ENCODE measurements around the gene TBC1D22B. TPM values are rescaled to one million over a fixed set of nuclear protein-coding genes. Genes with fewer than 3 reads are reported as not detected.

TBC1D22B gene
- total and polyA plus RNA-seq, 9 of the 15 experiments (the other 6 are each of a cell fraction or from before 2014, with no cell fraction given), result 4.8 to 24.2 (median 13.5) TPM

- FAIRE-seq, result no peak
- Histone ChIP-seq H3K9me3 (replicated peaks; ENCODE audit: control insufficient read depth, insufficient read depth, low read depth, low read length) (no peaks in the 10 kb centered on the region), H3K4me1 (replicated peaks in 1 of 2; ENCODE audit: control insufficient read depth in 2 of 2, insufficient read depth in 2 of 2, low read length in 2 of 2) (no peaks in the 10 kb centered on the region), H2AFZ (ENCODE audit: low read depth, low read length) (no peak overlapping the region), H3K27ac (ENCODE audit: extremely low read depth, low read depth, low read length) (no peak overlapping the region), H3K27me3 (ENCODE audit: control insufficient read depth in 2 of 2, insufficient read depth in 2 of 2, low read length in 2 of 2) (peaks cover 11 to 12% of the 10 kb centered on the region in 2 experiments; a peak in 3 of 5 replicates), H3K4me3 (no peak overlapping the region), H3K36me3 (ENCODE audit: control insufficient read depth, insufficient read depth, low read length) (no peaks in the 10 kb centered on the region), H3K9me1 (ENCODE audit: control insufficient read depth, insufficient read depth, low read length) (no peaks in the 10 kb centered on the region), H3K4me2 (ENCODE audit: insufficient read depth, low read length) (no peak overlapping the region), H3K79me2 (ENCODE audit: control insufficient read depth, insufficient read depth, low read length) (no peaks in the 10 kb centered on the region), H4K20me1 (replicated peaks; ENCODE audit: control insufficient read depth, insufficient read depth, low read length) (no peaks in the 10 kb centered on the region), H3K9ac (ENCODE audit: insufficient read depth in 1 of 2, low read depth in 2 of 2, low read length in 2 of 2) (no peak overlapping the region)
- DNase-seq (ENCODE audit: extremely low read depth in 1 of 4, low spot score in 3 of 4), result no peak
- intact Hi-C loops (cut with micrococcal nuclease), result no loop called here
- TF ChIP-seq HNRNPH1 (optimal IDR thresholded peaks at IDR 0.05; ENCODE audit: low read depth, low read length) (no peak), ZNF217 (CRISPR knock-in tag; IDR thresholded peaks at IDR 0.05) (no peak)
- POLR2A ChIA-PET, result interaction anchor here (0.8 kb wide), 1 partner anchor 535 kb away, joined by 3 read pairs; no protein-coding TSS in a partner anchor
- 28% methylated on average over 4 of the region's 4 CpGs for WGBS (ENCODE audit: insufficient coverage, low coverage, missing lambda C conversion rate)
- CTCF ChIA-PET (ENCODE audit: low intra/inter-chr PET ratio), result interaction anchor here (0.6 kb wide), 1 partner anchor 1453 kb away, joined by 4 read pairs; no protein-coding TSS in a partner anchor
- no TSS peak for BruUV-seq (replicated peaks)
- in situ Hi-C loops (cut with MboI), result no loop called here
- no peak for ATAC-seq
These were observed 83.0 kb downstream of the TBC1D22B start for GRCh38 chr6:37340639-37340943.

- H3K4me2 ChIP-seq (ENCODE audit: insufficient read depth, low read length), result no peak overlapping the region
- DNase-seq (ENCODE audit: extremely low read depth in 1 of 4, low spot score in 3 of 4) (no peak), ATAC-seq (peak; percentile 26; the same call in 1 of the 3 replicates), FAIRE-seq (no peak)
- no peaks in the 10 kb centered on the region for H3K9me3 ChIP-seq (replicated peaks; ENCODE audit: control insufficient read depth, insufficient read depth, low read depth, low read length)
- H3K4me3 ChIP-seq, result no peak overlapping the region
- WGBS (ENCODE audit: insufficient coverage, low coverage, missing lambda C conversion rate), result 3% methylated on average over 3 of the region's 3 CpGs
- H3K27ac ChIP-seq (ENCODE audit: extremely low read depth, low read depth, low read length), result no peak overlapping the region
- H2AFZ ChIP-seq (ENCODE audit: low read depth, low read length), result no peak overlapping the region
- CTCF ChIA-PET (ENCODE audit: low intra/inter-chr PET ratio), result no interaction called here
- no TSS peak for BruUV-seq (replicated peaks)
- no peaks in the 10 kb centered on the region for H3K4me1 ChIP-seq (replicated peaks in 1 of 2; ENCODE audit: control insufficient read depth in 2 of 2, insufficient read depth in 2 of 2, low read length in 2 of 2)
- POLR2A ChIA-PET, result interaction anchor here (1.0 kb wide), 1 partner anchor 9 kb away, joined by 3 read pairs; no protein-coding TSS in a partner anchor
- H3K9ac ChIP-seq (ENCODE audit: insufficient read depth in 1 of 2, low read depth in 2 of 2, low read length in 2 of 2), result no peak overlapping the region
- H4K20me1 ChIP-seq (replicated peaks; ENCODE audit: control insufficient read depth, insufficient read depth, low read length), result no peaks in the 10 kb centered on the region
- H3K27me3 ChIP-seq (ENCODE audit: control insufficient read depth in 2 of 2, insufficient read depth in 2 of 2, low read length in 2 of 2), result peaks cover 11 to 12% of the 10 kb centered on the region in 2 experiments; a peak in 3 of 5 replicates
- intact Hi-C loops (cut with micrococcal nuclease) (no loop called here), in situ Hi-C loops (cut with MboI) (no loop called here)
- H3K9me1 ChIP-seq (ENCODE audit: control insufficient read depth, insufficient read depth, low read length), result no peaks in the 10 kb centered on the region
- no peaks in the 10 kb centered on the region for H3K36me3 ChIP-seq (ENCODE audit: control insufficient read depth, insufficient read depth, low read length)
- H3K79me2 ChIP-seq (ENCODE audit: control insufficient read depth, insufficient read depth, low read length), result no peaks in the 10 kb centered on the region
- TF ChIP-seq TAL1 (IDR thresholded peaks at IDR 0.05) (no peak), ZNF639 (CRISPR knock-in tag; conservative IDR thresholded peaks at IDR 0.05 in 1 of 2, IDR thresholded peaks at IDR 0.05 in 1 of 2) (no peak), HCFC1 (IDR thresholded peaks at IDR 0.05; ENCODE audit: low read depth, low read length) (no peak), PTTG1 (tag; IDR thresholded peaks at IDR 0.05; ENCODE audit: low read depth) (no peak), KLF16 (IDR thresholded peaks at IDR 0.05) (no peak), PHF21A (IDR thresholded peaks at IDR 0.05; ENCODE audit: borderline replicate concordance, low read depth) (no peak), MEF2D (tag; conservative IDR thresholded peaks at IDR 0.05; ENCODE audit: low read depth) (no peak), ZNF12 (CRISPR knock-in tag; IDR thresholded peaks at IDR 0.05) (peak; percentile 87)
These were observed 85.7 kb downstream of the TBC1D22B start for GRCh38 chr6:37343248-37343647.
